WTC11 (cell line): ENCODE measurements around the gene DCX. TPM values are rescaled to one million over a fixed set of nuclear protein-coding genes. Genes with fewer than 3 reads are reported as not detected.

Experiments
- ATAC-seq: fragments of 200-7000 bp; cut with Tn5 transposase; 2 replicates; pipeline ENCODE4 v1.10.0; 2021; ENCODE audit warnings: mild to moderate bottlenecking, moderate library complexity
- CTCF ChIA-PET: fragments of 300-600 bp; sonication (Branson Sonifier 250); formaldehyde crosslinking; loops from one replicate; lab custom pipeline; 2021; ENCODE audit warnings: antibody characterized with exemption; lab: Charles Lee
- POLR2A ChIA-PET: fragments of 350-600 bp; sonication (Branson Sonifier 250); formaldehyde crosslinking; loops from one replicate; lab custom pipeline; 2021; ENCODE audit warnings: antibody characterized with exemption; lab: Charles Lee
- DNase-seq: peaks from one replicate; pipeline ENCODE4 v3.0.0; 2021; ENCODE audit warnings: low spot score
- H3K27ac Mint-ChIP-seq: 2 replicates; pipeline ENCODE4 v1.8.0; 2021; ENCODE audit warnings: mixed read lengths
- H3K27me3 Mint-ChIP-seq: 2 replicates; pipeline ENCODE4 v1.8.0; 2021; ENCODE audit warnings: low read depth, mild to moderate bottlenecking, moderate library complexity, mixed read lengths
- H3K36me3 Mint-ChIP-seq: 2 replicates; pipeline ENCODE4 v1.8.0; 2021; ENCODE audit warnings: mixed read lengths
- H3K4me1 Mint-ChIP-seq: 2 replicates; pipeline ENCODE4 v1.8.0; 2022; ENCODE audit warnings: mixed read lengths
- H3K4me3 Mint-ChIP-seq: 2 replicates; pipeline ENCODE4 v1.8.0; 2021; ENCODE audit warnings: mild to moderate bottlenecking, moderate library complexity, mixed read lengths
- H3K9me3 Mint-ChIP-seq: 2 replicates; pipeline ENCODE4 v1.8.0; 2021; ENCODE audit warnings: mixed read lengths
- CDX4 ChIP-seq: fragments of 250-450 bp; sonication (Bioruptor Pico); IDR thresholded peaks from 2 replicates; pipeline ENCODE4 v1.9.0; 2021; ENCODE audit warnings: moderate library complexity, mild to moderate bottlenecking, inconsistent platforms, borderline replicate concordance
- CREB1 ChIP-seq: sonication (generic); formaldehyde crosslinking; IDR thresholded peaks from 2 replicates; pipeline ENCODE4 v1.8.0; 2023; ENCODE audit warnings: mild to moderate bottlenecking, missing genetic modification reagents
- E2F1 ChIP-seq: sonication (generic); formaldehyde crosslinking; IDR thresholded peaks from 2 replicates; pipeline ENCODE4 v1.8.0; 2022; ENCODE audit warnings: mild to moderate bottlenecking, missing genetic modification reagents
- ESRRA ChIP-seq: sonication (generic); formaldehyde crosslinking; IDR thresholded peaks from 2 replicates; pipeline ENCODE4 v1.8.1; 2022; ENCODE audit warnings: mild to moderate bottlenecking, missing genetic modification reagents, borderline replicate concordance
- ETV6 ChIP-seq: sonication (generic); formaldehyde crosslinking; IDR thresholded peaks from 2 replicates; pipeline ENCODE4 v1.8.1; 2022; ENCODE audit warnings: mild to moderate bottlenecking, missing genetic modification reagents
- GABPB1 ChIP-seq: sonication (generic); formaldehyde crosslinking; IDR thresholded peaks from 2 replicates; pipeline ENCODE4 v1.8.1; 2023; ENCODE audit warnings: mild to moderate bottlenecking, missing genetic modification reagents
- GRHL2 ChIP-seq: fragments of 250-450 bp; sonication (Bioruptor Pico); IDR thresholded peaks from 2 replicates; pipeline ENCODE4 v1.8.0; 2022; ENCODE audit warnings: mild to moderate bottlenecking, moderate library complexity; ENCODE audit not compliant: insufficient replicate concordance, severe bottlenecking
- MYBL2 ChIP-seq: sonication (generic); formaldehyde crosslinking; IDR thresholded peaks from 2 replicates; pipeline ENCODE4 v1.8.1; 2023; ENCODE audit warnings: mild to moderate bottlenecking, moderate library complexity, missing genetic modification reagents
- NR1H2 ChIP-seq: sonication (generic); formaldehyde crosslinking; IDR thresholded peaks from 2 replicates; pipeline ENCODE4 v1.9.0; 2021; ENCODE audit warnings: mild to moderate bottlenecking, moderate library complexity, missing genetic modification reagents
- SMAD4 ChIP-seq: sonication (generic); formaldehyde crosslinking; IDR thresholded peaks from 2 replicates; pipeline ENCODE4 v1.8.0; 2022; ENCODE audit warnings: mild to moderate bottlenecking, missing genetic modification reagents
- SP1 ChIP-seq: sonication (generic); formaldehyde crosslinking; conservative IDR thresholded peaks from 2 replicates; pipeline ENCODE4 v1.8.1; 2022; ENCODE audit warnings: missing genetic modification reagents
- TP53 ChIP-seq: sonication (generic); formaldehyde crosslinking; IDR thresholded peaks from 2 replicates; pipeline ENCODE4 v1.8.1; 2023; ENCODE audit warnings: mild to moderate bottlenecking, missing genetic modification reagents
- ZNF219 ChIP-seq: sonication (generic); formaldehyde crosslinking; IDR thresholded peaks from 2 replicates; pipeline ENCODE4 v1.8.0; 2023; ENCODE audit warnings: missing genetic modification reagents, mild to moderate bottlenecking, borderline replicate concordance
- total RNA-seq: library from RNA; stranded (reverse); gene quantifications from 3 replicates; pipeline ENCODE4 v1.2.3, GENCODE V29; 2021
- TF ChIP-seq, protein P1 (sequence below): sonication (generic); formaldehyde crosslinking; IDR thresholded peaks from 2 replicates; pipeline ENCODE4 v1.8.0; 2023; ENCODE audit warnings: missing genetic modification reagents
- TF ChIP-seq, protein P2 (sequence below): sonication (generic); formaldehyde crosslinking; IDR thresholded peaks from 2 replicates; pipeline ENCODE4 v1.8.1; 2023; ENCODE audit warnings: mild to moderate bottlenecking, missing genetic modification reagents, moderate library complexity
- TF ChIP-seq, protein P3 (sequence below): fragments of 250-450 bp; sonication (Bioruptor Pico); IDR thresholded peaks from 2 replicates; pipeline ENCODE4 v1.8.0; 2021; ENCODE audit warnings: mild to moderate bottlenecking
- TF ChIP-seq, protein P4 (sequence below): sonication (generic); formaldehyde crosslinking; IDR thresholded peaks from 2 replicates; pipeline ENCODE4 v1.8.0; 2023; ENCODE audit warnings: mild to moderate bottlenecking, missing genetic modification reagents

DCX gene
- total RNA-seq, 1 experiment from 2014 or later = 2.1 TPM

DNA sequence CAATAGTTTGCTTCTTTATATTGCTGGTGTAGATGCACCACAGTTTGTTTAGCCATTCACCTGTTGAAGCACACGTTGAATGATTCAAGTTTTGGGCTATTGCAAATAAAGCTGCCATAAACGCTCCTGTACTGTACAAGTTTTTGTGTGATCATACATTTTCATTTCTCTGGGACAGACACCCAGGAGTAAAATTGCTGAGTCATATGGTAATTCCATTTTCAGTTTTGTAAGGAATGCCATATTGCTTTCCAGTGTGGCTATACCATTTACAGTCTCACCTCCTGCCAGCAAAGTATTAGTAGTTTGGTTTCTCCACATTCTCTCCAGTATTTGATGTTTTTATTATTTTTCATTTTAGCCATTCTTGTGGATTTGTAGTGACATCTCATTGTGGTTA lies 109.7 kb downstream of the DCX start (continued):
- TF ChIP-seq, protein P1, sequence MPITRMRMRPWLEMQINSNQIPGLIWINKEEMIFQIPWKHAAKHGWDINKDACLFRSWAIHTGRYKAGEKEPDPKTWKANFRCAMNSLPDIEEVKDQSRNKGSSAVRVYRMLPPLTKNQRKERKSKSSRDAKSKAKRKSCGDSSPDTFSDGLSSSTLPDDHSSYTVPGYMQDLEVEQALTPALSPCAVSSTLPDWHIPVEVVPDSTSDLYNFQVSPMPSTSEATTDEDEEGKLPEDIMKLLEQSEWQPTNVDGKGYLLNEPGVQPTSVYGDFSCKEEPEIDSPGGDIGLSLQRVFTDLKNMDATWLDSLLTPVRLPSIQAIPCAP (CRISPR knock-in tag) = no peak
- TF ChIP-seq NR1H2 (no peak), GABPB1 (CRISPR knock-in tag) (no peak), MYBL2 (CRISPR knock-in tag) (no peak), E2F1 (CRISPR knock-in tag) (no peak), ETV6 (CRISPR knock-in tag) (no peak), TP53 (CRISPR knock-in tag) (no peak), CDX4 (CRISPR knock-in tag) (no peak), SP1 (no peak), ZNF219 (CRISPR knock-in tag) (no peak)
- TF ChIP-seq, protein P2, sequence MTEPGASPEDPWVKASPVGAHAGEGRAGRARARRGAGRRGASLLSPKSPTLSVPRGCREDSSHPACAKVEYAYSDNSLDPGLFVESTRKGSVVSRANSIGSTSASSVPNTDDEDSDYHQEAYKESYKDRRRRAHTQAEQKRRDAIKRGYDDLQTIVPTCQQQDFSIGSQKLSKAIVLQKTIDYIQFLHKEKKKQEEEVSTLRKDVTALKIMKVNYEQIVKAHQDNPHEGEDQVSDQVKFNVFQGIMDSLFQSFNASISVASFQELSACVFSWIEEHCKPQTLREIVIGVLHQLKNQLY = no peak

DNA sequence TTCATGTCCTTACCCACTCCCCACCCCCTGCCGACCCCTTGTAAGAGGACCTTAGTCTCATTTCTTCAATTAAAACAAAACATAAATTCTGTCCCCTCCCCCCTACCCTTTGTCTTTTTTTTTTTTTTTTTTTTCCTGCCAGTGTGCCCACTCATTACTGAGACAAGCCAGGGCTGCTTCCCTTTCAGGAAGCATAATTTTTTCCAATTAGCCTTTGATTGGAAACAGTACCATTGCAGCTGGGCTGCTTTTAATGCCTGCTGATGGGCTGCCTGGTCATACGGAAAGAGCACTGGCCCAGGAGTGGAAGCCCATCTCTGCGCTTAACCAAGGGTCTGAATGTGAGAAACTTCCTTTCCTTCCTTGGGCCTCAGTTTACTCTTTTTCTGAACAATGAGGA lies 123.2 kb downstream of the DCX start:
- ChIA-PET POLR2A (no interaction called here), CTCF (no interaction called here)
- no peak for TF ChIP-seq CREB1 (CRISPR knock-in tag)
- TF ChIP-seq, protein P2 = no peak
- TF ChIP-seq SMAD4 (CRISPR knock-in tag) = no peak
- TF ChIP-seq, protein P3, sequence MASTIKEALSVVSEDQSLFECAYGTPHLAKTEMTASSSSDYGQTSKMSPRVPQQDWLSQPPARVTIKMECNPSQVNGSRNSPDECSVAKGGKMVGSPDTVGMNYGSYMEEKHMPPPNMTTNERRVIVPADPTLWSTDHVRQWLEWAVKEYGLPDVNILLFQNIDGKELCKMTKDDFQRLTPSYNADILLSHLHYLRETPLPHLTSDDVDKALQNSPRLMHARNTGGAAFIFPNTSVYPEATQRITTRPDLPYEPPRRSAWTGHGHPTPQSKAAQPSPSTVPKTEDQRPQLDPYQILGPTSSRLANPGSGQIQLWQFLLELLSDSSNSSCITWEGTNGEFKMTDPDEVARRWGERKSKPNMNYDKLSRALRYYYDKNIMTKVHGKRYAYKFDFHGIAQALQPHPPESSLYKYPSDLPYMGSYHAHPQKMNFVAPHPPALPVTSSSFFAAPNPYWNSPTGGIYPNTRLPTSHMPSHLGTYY (CRISPR knock-in tag) = no peak
- no peak for TF ChIP-seq GRHL2
- TF ChIP-seq, protein P4, sequence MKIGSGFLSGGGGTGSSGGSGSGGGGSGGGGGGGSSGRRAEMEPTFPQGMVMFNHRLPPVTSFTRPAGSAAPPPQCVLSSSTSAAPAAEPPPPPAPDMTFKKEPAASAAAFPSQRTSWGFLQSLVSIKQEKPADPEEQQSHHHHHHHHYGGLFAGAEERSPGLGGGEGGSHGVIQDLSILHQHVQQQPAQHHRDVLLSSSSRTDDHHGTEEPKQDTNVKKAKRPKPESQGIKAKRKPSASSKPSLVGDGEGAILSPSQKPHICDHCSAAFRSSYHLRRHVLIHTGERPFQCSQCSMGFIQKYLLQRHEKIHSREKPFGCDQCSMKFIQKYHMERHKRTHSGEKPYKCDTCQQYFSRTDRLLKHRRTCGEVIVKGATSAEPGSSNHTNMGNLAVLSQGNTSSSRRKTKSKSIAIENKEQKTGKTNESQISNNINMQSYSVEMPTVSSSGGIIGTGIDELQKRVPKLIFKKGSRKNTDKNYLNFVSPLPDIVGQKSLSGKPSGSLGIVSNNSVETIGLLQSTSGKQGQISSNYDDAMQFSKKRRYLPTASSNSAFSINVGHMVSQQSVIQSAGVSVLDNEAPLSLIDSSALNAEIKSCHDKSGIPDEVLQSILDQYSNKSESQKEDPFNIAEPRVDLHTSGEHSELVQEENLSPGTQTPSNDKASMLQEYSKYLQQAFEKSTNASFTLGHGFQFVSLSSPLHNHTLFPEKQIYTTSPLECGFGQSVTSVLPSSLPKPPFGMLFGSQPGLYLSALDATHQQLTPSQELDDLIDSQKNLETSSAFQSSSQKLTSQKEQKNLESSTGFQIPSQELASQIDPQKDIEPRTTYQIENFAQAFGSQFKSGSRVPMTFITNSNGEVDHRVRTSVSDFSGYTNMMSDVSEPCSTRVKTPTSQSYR (CRISPR knock-in tag) = no peak
- no peak for TF ChIP-seq MYBL2 (CRISPR knock-in tag)
- TF ChIP-seq ESRRA = no peak
- no peaks in the 10 kb centered on the region for H3K4me1 Mint-ChIP-seq
- H3K4me3 Mint-ChIP-seq = no peak overlapping the region
- no peak overlapping the region for H3K27ac Mint-ChIP-seq
- no peaks in the 10 kb centered on the region for H3K36me3 Mint-ChIP-seq
- no peaks in the 10 kb centered on the region for H3K9me3 Mint-ChIP-seq
- peaks cover 7% of the 10 kb centered on the region for H3K27me3 Mint-ChIP-seq
- DNase-seq (no peak), ATAC-seq (no peak)
